Loucy (cell line): ENCODE data around the gene CHD6.

Experiments used
- H2AFZ ChIP-seq: fragments of 200-600 bp; sonication (generic); 2 replicates; pipeline ENCODE4 v1.6.0; 2016; ENCODE audit warnings: antibody characterized with exemption, mild to moderate bottlenecking, low read length, moderate library complexity
- H3F3A ChIP-seq: fragments of 200-600 bp; 2 replicates; pipeline ENCODE4 v1.6.0; 2016; ENCODE audit warnings: antibody characterized with exemption, low read depth, mild to moderate bottlenecking
- H3K27me3 ChIP-seq: fragments of 200-600 bp; sonication (generic); 2 replicates; pipeline ENCODE4 v1.6.1; 2014; ENCODE audit warnings: low read length, mild to moderate bottlenecking; ENCODE audit not compliant: insufficient read depth, poor library complexity, severe bottlenecking
- H3K36me3 ChIP-seq: fragments of 200-600 bp; sonication (generic); 2 replicates; pipeline ENCODE4 v1.6.1; 2016; ENCODE audit warnings: low read length; ENCODE audit not compliant: insufficient read depth
- H3K4me1 ChIP-seq: fragments of 200-600 bp; sonication (generic); 2 replicates; pipeline ENCODE4 v1.5.1; 2014; ENCODE audit warnings: low read length, mild to moderate bottlenecking; ENCODE audit not compliant: insufficient read depth, poor library complexity, severe bottlenecking
- H3K4me2 ChIP-seq: fragments of 200-600 bp; sonication (generic); 2 replicates; pipeline ENCODE4 v1.6.0; 2014; ENCODE audit warnings: antibody characterized with exemption, low read length, low read depth, mild to moderate bottlenecking; ENCODE audit not compliant: poor library complexity, severe bottlenecking
- H3K4me3 ChIP-seq: fragments of 200-600 bp; sonication (generic); 2 replicates; pipeline ENCODE4 v1.5.1; 2014; ENCODE audit warnings: low read length, mild to moderate bottlenecking, mixed read lengths; ENCODE audit not compliant: poor library complexity, severe bottlenecking
- H3K79me2 ChIP-seq: fragments of 200-600 bp; sonication (generic); 2 replicates; pipeline ENCODE4 v1.6.1; 2014; ENCODE audit warnings: low read length; ENCODE audit not compliant: insufficient read depth
- H3K9ac ChIP-seq: fragments of 200-600 bp; sonication (generic); 2 replicates; pipeline ENCODE4 v1.6.0; 2014; ENCODE audit warnings: mild to moderate bottlenecking, low read depth, low read length, moderate library complexity; ENCODE audit not compliant: poor library complexity, severe bottlenecking
- H3K9me2 ChIP-seq: fragments of 200-600 bp; sonication (generic); replicated peaks from 2 replicates; pipeline ENCODE4 v1.6.1; 2016; ENCODE audit warnings: low read depth, low read length, mixed read lengths
- H3K9me3 ChIP-seq: fragments of 200-600 bp; sonication (generic); 2 replicates; pipeline ENCODE4 v1.6.1; 2014; ENCODE audit warnings: mild to moderate bottlenecking, antibody characterized with exemption, low read length, low read depth; ENCODE audit not compliant: insufficient read depth
- H4K20me1 ChIP-seq: fragments of 200-600 bp; sonication (generic); 2 replicates; pipeline ENCODE4 v1.6.0; 2014; ENCODE audit warnings: antibody characterized with exemption, low read length, mild to moderate bottlenecking; ENCODE audit not compliant: insufficient read depth, poor library complexity, severe bottlenecking
- CTCF ChIP-seq: fragments of 200-600 bp; sonication (generic); conservative IDR thresholded peaks from 2 replicates; pipeline ENCODE4 v1.5.1; 2014; ENCODE audit warnings: mild to moderate bottlenecking, antibody characterized with exemption, low read length
- EZH2phosphoT487 ChIP-seq: fragments of 200-600 bp; IDR thresholded peaks from 2 replicates; pipeline ENCODE4 v1.6.1; 2018; ENCODE audit warnings: antibody characterized with exemption, mild to moderate bottlenecking, moderate library complexity, borderline replicate concordance

Gene CHD6

GRCh38 chr20:41604002-41604401 is 14.2 kb downstream of the CHD6 start:
- H3K9ac ChIP-seq = no peak overlapping the region
- peaks cover 12% of the 10 kb centered on the region; the same call in 1 of the 2 replicates for H3K9me3 ChIP-seq
- H3F3A ChIP-seq = no peaks in the 10 kb centered on the region
- peaks cover 99% of the 10 kb centered on the region for H3K79me2 ChIP-seq
- H2AFZ ChIP-seq = no peak overlapping the region
- peak; percentile 29 for TF ChIP-seq CTCF
- TF ChIP-seq EZH2phosphoT487 = no peak
- H3K27me3 ChIP-seq = no peaks in the 10 kb centered on the region
- peaks cover 63% of the 10 kb centered on the region for H4K20me1 ChIP-seq
- H3K4me1 ChIP-seq = peaks cover 27% of the 10 kb centered on the region
- H3K4me3 ChIP-seq = no peak overlapping the region
- no peaks in the 10 kb centered on the region for H3K9me2 ChIP-seq
- no peak overlapping the region for H3K4me2 ChIP-seq
- H3K36me3 ChIP-seq = no peaks in the 10 kb centered on the region

GRCh38 chr20:41601742-41602141 is 16.4 kb downstream of the CHD6 start:
- Histone ChIP-seq H2AFZ (no peak overlapping the region), H3K4me3 (no peak overlapping the region), H3K4me2 (no peak overlapping the region), H3K4me1 (peaks cover 12% of the 10 kb centered on the region), H3K79me2 (peaks cover 99% of the 10 kb centered on the region), H3K9me3 (peaks cover 12% of the 10 kb centered on the region; the same call in 1 of the 2 replicates), H4K20me1 (peaks cover 44% of the 10 kb centered on the region), H3K9me2 (no peaks in the 10 kb centered on the region), H3F3A (no peaks in the 10 kb centered on the region), H3K27me3 (no peaks in the 10 kb centered on the region), H3K9ac (no peak overlapping the region), H3K36me3 (no peaks in the 10 kb centered on the region)
- TF ChIP-seq CTCF = no peak
- TF ChIP-seq EZH2phosphoT487 = no peak

DNA sequence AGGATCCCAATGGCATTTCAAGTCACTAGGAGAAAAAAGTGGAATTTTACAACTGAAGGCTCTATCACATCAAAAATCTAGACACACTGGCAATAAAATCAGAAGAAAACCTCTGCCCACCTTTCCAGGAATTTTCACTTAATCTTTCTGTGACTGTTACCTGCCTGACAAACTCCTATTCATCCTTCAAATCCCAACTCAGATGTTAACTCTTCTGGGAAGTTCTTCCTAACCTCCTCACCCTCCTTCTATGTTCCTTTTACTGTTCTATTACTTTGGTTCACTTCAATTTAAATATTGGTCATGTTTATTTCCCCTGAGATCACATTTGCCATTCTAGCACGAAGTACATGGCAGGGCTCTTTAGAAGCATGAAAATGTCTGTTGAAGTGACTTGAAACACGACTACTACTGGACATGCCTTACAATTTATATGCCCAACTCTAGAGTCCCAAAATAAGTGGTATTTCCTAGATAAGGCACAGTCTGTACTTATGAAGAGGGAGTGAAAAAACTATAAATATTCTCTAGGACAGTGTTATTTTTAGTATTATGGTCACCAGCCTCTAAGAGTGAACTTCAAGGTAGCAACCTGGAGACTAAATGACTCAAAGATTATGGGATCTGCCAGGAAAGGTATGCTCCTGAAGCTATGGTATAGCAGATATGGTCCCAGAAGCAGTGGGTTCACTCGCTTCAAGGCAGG is 17.1 kb downstream of the CHD6 start:
- Histone ChIP-seq H3K36me3 (no peaks in the 10 kb centered on the region), H3K9me3 (peaks cover 12% of the 10 kb centered on the region; the same call in 1 of the 2 replicates), H3K27me3 (no peaks in the 10 kb centered on the region), H3F3A (no peaks in the 10 kb centered on the region), H3K4me1 (peaks cover 10% of the 10 kb centered on the region), H3K9me2 (no peaks in the 10 kb centered on the region), H4K20me1 (peaks cover 41% of the 10 kb centered on the region), H3K4me3 (no peak overlapping the region), H2AFZ (no peak overlapping the region), H3K9ac (no peak overlapping the region), H3K79me2 (peaks cover 100% of the 10 kb centered on the region), H3K4me2 (no peak overlapping the region)
- TF ChIP-seq CTCF = no peak
- no peak for TF ChIP-seq EZH2phosphoT487
